Chondrocyte (in vitro differentiated cells): ENCODE measurements around the gene GTPBP6. TPM values are rescaled to one million over a fixed set of nuclear protein-coding genes. Genes with fewer than 3 reads are reported as not detected.
A peak's percentile ranks its signal among the peaks of the same experiment; 100 is the strongest.

Source experiments
- DNase-seq: peaks from one replicate; pipeline ENCODE4 v3.0.0; 2021; ENCODE audit warnings: mixed read lengths, low spot score
- H3K27ac Mint-ChIP-seq: one replicate; pipeline ENCODE4 v1.8.0; 2021; ENCODE audit warnings: mild to moderate bottlenecking, moderate library complexity, mixed read lengths; ENCODE audit not compliant: unreplicated experiment
- H3K27me3 Mint-ChIP-seq: 2 replicates; pipeline ENCODE4 v1.8.0; 2021; ENCODE audit warnings: low read depth, mixed read lengths
- H3K36me3 Mint-ChIP-seq: 2 replicates; pipeline ENCODE4 v1.8.0; 2021; ENCODE audit warnings: low read depth, mixed read lengths
- H3K4me1 Mint-ChIP-seq: 2 replicates; pipeline ENCODE4 v1.8.0; 2021; ENCODE audit warnings: low read depth, mild to moderate bottlenecking, mixed read lengths
- H3K4me3 Mint-ChIP-seq: one replicate; pipeline ENCODE4 v1.8.0; 2021; ENCODE audit warnings: mild to moderate bottlenecking, moderate library complexity, mixed read lengths; ENCODE audit not compliant: unreplicated experiment
- H3K9me3 Mint-ChIP-seq: 2 replicates; pipeline ENCODE4 v1.8.0; 2021; ENCODE audit warnings: low read depth, mixed read lengths
- total RNA-seq: library from RNA; stranded (reverse); gene quantifications from 3 replicates; pipeline ENCODE4 v1.2.1, GENCODE V29; 2021
- TF ChIP-seq, protein P1 (sequence below): fragments of 200-600 bp; sonication (generic); IDR thresholded peaks from 2 replicates; pipeline ENCODE4 v1.5.0; 2021; ENCODE audit warnings: antibody characterized with exemption, mild to moderate bottlenecking, moderate library complexity

The GTPBP6 gene
- total RNA-seq, 1 donor from 2014 or later, result 37.6 TPM

DNA sequence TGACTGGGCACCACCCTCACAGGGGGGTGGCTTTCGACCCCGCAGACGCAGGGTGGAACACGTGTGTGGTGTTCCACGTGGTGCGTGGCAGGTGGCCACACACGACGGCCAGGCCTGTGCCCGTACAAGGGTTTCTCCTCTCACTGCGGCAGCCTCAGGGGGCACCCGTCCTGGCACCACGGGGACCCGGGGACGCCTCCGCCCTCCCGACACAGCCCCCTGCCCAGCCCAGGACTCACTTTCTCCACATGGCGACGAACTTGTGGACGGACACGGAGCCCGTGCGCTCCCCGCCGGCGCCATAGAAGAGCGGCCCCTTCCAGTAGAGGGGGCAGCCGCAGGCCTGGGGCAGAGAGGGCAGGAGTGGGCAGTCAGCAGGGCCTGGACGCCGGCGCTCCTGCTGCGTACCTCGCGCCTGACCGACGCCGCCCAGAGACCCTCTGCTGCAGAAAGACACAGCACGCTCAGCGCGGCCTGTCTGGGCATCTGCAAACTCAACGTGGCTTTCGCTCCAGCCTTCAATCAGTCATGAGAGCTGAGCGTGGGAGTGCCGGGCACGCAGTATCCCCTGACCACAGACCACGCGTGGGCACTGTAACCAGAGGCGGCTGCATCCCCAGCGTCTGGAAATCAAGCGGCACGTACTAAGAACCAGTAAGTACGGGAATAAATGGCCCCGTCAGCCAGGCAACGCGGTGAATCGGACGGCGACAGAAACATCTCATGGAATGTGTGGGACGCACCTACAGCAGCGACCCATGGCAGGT is 28.9 kb upstream of the GTPBP6 start:
- Mint-ChIP-seq H3K27ac (no peak overlapping the region), H3K9me3 (no peaks in the 10 kb centered on the region), H3K4me1 (peaks cover 12% of the 10 kb centered on the region), H3K27me3 (no peaks in the 10 kb centered on the region), H3K36me3 (peaks cover 4% of the 10 kb centered on the region), H3K4me3 (no peak overlapping the region)
- TF ChIP-seq, protein P1, sequence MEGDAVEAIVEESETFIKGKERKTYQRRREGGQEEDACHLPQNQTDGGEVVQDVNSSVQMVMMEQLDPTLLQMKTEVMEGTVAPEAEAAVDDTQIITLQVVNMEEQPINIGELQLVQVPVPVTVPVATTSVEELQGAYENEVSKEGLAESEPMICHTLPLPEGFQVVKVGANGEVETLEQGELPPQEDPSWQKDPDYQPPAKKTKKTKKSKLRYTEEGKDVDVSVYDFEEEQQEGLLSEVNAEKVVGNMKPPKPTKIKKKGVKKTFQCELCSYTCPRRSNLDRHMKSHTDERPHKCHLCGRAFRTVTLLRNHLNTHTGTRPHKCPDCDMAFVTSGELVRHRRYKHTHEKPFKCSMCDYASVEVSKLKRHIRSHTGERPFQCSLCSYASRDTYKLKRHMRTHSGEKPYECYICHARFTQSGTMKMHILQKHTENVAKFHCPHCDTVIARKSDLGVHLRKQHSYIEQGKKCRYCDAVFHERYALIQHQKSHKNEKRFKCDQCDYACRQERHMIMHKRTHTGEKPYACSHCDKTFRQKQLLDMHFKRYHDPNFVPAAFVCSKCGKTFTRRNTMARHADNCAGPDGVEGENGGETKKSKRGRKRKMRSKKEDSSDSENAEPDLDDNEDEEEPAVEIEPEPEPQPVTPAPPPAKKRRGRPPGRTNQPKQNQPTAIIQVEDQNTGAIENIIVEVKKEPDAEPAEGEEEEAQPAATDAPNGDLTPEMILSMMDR, result no peak
- peak; percentile 89 for DNase-seq

- Mint-ChIP-seq H3K36me3 (peaks cover 7% of the 10 kb centered on the region), H3K4me3 (no peak overlapping the region), H3K27ac (no peak overlapping the region), H3K27me3 (no peaks in the 10 kb centered on the region), H3K4me1 (peaks cover 12% of the 10 kb centered on the region), H3K9me3 (no peaks in the 10 kb centered on the region)
- TF ChIP-seq, protein P1, result no peak
- no peak for DNase-seq
Observed at GRCh38 chrX:346034-346813, 27.6 kb upstream of the GTPBP6 start.

DNA sequence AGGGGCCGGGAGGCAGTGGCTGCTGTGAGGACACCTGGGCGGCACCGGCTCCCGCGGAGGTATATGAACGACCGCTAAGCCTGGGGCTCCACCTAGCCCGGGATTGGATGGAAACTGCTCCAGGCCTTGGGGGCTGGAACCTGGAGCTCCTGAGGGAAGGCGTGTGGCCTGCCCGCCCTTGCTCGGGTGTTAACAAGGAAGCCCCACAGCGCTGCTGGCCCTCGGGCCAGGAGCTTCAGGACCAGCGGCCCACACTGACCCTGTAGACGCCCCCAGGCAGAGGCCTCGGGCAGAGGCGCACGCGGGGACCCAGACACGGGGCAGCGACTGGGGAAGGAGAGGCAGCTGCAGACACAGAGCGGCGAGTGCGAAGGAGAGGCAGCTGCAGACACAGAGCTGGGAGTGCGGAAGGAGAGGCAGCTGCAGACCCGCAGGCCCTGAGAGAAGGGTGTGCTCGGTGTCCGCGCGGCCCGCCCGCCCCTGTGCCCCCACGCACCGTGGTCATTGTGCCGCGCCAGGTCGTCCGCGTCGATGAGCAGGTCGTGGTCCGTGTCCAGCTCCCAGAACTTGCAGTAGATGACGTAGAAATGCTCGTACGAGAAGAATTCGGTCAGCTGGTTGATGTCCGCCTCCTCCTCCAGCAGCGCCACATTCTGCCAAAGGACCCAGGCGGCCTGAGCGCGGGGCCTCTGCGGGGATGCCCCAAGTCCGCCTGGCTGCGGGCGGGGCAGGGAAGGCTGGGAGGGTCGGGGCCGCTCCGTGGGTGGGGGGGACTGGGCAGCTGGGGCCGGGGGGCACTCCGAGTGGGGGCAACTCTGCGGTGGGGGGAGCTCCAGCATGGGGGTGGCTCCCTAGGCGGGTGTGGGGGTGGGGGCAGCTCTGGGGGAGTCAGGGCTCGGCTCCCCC is 26.7 kb upstream of the GTPBP6 start:
- Mint-ChIP-seq H3K27me3 (no peaks in the 10 kb centered on the region), H3K27ac (no peak overlapping the region), H3K4me3 (no peak overlapping the region), H3K36me3 (peaks cover 7% of the 10 kb centered on the region), H3K9me3 (no peaks in the 10 kb centered on the region), H3K4me1 (peaks cover 12% of the 10 kb centered on the region)
- TF ChIP-seq, protein P1, result no peak
- DNase-seq, result peak; percentile 84

DNA sequence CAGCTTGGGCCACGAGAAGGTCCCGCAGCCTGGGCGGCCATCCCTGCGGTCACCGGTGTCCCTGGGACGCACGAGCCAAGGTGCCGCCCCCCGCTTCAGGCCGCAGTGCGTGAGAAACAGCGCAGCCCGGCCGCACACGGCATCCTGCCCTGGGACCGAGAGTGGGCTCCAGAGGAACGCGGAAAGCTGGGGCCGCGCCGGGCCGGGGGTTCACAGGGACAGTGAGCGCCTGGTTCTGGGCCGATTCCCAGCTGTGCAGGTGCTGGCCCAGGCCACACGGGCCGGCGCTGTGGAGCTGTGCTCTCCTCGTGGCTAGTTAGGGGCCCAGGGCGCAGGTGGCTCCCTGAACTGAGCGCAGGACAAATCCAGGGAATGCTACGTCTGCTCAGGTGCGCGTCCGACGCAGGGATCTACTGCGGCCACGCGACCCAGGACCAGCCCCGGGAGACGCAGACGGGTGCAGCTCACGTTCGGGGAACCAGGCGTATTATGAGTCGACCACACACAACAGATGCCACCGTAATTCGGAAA is 25.8 kb upstream of the GTPBP6 start:
- Mint-ChIP-seq H3K36me3 (peaks cover 4% of the 10 kb centered on the region), H3K27ac (no peak overlapping the region), H3K4me3 (no peak overlapping the region), H3K9me3 (no peaks in the 10 kb centered on the region), H3K27me3 (no peaks in the 10 kb centered on the region), H3K4me1 (peaks cover 11% of the 10 kb centered on the region)
- peak; percentile 81 for DNase-seq
- TF ChIP-seq, protein P1, result no peak
